ENCODE results near the gene ATP8B2.
"Not testable (repeated sequence)": the region's sequence is repeated elsewhere in the genome, so short reads cannot be mapped to it uniquely, and the experiment has no call there.

ATP8B2 gene

DNA sequence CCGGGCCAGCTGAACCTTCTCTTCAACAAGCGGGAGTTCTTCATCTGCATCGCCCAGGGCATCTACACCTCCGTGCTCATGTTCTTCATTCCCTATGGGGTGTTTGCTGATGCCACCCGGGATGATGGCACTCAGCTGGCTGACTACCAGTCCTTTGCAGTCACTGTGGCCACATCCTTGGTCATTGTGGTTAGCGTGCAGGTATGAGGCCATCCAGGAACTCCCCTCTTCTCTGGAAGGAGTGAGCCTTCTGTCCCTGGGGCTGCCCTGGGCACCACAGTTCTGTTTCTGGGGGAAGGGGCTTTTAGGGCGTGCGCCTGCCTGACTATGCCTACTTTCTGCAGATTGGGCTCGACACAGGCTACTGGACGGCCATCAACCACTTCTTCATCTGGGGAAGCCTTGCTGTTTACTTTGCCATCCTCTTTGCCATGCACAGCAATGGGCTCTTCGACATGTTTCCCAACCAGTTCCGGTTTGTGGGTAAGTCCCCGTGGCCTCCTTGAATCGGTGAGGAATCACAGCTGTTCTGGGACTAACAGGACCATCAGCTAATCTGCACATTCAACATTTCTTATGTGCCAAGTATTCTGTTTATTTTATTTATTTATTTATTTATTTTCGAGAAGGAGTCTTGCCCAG lies 21.1 kb downstream of the ATP8B2 start:
- no peak for DNase-seq

DNA sequence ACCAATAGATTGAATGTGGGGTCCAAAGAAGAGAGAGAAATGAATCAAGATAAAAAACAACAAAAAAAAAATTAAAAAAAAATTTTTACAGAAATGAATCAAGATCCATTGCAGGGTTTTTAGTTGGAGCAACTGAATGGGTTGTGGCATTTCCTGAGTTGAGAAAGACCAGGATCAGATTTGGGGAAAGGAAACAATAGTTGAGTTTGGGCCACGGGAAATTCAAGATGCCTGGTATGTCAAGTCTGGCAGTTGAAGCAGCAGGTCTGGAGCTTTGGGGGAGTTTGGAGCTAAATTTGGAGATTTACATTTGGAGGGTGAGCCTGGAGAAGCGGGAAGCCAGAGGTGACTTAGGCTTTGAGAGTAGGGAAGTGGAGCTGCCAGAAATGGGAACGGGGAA lies 22.6 kb downstream of the ATP8B2 start:
- DNase-seq, result no peak

DNA sequence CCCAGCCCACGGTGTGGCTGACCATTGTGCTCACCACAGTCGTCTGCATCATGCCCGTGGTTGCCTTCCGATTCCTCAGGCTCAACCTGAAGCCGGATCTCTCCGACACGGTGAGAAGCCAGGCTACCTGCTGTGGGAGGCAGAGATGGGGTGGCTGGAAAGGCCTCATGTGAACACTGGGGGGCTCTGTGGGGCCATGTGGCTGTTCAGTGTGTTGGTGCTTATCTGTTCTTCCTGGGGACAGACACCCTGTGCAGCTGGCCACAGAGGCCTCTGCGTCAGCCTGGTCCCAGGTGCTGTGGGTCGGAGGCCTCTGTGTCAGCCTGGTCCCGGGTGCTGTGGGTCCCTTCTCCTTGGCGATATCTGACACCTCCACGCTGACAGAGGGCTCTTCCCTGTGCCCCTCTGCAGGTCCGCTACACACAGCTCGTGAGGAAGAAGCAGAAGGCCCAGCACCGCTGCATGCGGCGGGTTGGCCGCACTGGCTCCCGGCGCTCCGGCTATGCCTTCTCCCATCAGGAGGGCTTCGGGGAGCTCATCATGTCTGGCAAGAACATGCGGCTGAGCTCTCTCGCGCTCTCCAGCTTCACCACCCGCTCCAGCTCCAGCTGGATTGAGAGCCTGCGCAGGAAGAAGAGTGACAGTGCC lies 23.2 kb downstream of the ATP8B2 start:
- peak in 1 of 56 donors; percentile 8 for DNase-seq

DNA sequence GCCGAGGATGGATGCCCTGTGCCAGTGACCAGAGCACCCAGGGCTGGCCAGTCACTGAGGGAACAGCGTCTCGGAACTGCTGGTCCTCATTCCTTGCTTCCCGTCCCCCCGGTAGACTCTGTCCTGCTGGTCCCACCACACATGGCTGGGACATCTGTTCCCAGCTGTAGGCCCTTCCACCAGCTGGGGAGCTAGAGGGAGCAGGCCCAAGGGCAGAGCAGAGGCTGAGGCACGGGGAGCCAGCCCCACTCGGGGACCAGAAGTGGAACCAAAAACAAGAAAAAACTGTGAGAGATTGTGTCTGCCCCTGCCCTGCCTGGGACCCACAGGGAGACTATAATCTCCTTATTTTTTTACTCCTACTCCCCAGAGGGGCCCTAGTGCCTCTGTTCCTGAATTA lies 23.8 kb downstream of the ATP8B2 start:
- no peak for DNase-seq

DNA sequence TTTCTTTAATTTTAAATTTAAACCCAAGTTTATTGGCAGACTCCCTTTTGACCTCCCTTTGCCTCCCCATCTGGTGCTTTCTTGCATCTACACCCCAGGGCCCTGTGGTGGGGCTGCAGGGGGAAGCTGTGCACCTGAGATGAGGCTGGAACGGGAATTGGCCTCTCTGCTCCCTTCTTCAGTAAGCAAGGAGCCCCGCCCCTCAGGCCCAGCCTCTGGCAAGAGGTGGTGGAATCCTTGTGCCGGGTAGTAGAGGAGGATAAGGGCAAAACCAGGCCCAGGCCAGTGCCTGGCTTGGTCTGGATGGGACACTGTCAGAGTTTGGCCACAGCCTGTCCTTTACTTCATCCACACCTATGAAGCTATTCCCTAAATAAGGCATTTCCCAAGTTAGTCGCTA lies 25.1 kb downstream of the ATP8B2 start:
- no peak for DNase-seq

DNA sequence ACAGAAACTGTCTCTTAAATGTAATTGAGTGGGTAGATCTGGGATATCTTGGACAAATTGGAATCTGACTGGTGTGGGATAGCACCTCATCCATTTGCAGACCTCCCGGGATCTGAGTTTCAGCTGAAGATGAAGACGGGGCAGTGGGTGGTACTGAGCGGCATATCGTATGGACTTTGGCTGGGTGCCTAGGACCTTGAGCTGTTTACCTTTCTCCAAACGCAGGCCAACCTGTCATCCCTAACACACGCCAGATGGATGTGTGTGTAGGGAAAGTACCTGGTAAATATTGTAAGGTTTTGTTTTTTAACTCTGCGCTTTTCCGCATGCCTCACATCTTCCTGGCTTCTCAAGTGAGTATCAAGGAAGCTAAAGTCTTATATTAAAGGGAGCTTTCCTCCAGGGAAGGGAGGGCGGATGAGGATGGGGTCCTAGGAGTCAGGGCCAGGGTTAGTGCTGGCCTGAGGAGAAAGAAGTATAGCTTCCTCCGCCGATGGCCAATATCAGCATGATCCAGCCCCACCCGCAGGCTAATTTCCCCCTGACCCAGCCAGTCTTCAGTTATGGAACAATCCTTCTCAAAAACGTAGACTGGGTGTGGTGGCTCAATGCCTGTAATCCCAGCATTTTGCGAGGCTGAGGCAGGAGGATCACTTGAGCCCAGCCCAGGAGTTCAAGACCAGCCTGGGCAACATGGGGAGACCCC lies 26.2 kb downstream of the ATP8B2 start:
- DNase-seq, result no peak

DNA sequence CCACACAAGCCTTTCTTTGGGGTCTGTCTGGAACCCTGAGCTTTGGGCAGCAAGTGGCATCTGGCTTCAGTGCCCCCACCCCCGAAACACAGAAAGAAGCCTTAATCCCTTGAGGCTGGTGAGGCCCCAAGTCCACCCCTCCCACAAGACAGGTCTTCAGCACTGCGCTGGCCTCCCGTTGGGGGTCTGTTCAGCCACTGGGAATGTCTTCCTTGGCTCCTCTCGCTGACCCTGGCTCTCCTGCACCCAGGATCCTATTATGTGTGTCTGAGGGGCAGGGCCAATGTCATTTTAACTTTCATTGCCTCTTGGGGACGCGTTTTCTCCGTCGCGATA lies 26.9 kb downstream of the ATP8B2 start:
- no peak for DNase-seq

DNA sequence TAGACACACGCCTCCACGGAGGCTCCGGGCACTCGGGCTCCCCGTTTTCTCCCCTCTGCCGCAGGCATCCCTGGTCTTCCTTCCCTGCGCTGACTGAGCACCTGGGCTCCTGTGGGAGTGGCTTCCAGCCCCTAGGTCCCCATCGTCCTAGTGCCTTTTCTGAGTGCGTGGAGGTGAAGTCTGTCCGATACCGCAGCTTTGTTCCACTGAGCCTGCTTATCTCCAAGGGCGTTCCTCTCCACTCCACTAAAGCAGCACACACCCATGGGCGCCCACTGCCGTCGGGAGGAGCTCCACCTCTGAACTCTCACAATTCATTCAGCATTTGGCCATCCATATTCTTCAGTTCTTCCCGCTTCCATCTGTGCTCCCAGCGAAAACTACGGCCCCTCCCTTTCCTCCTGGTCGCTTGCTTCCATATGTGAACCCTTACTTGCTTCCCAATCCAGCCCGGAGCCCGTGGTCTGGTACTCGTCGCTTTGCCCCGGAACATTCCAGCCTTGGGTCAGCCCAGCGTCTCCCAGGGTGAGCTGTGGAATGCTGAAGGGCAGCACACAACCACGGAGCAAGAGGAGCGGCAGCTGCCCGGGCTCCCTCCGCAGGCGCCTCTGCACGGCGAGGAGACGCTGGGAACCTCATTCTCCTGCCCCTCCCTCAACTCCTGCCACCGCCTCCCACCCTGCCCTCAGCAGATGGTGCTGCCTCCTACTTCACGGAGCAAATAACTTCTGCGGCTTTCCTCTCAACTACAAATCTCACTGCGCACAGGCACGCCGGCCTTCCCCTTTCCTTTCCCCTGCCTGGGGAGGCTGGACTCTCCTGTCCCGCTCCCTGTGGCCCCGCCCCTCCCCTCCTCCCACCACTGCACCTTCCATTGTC lies 27.5 kb downstream of the ATP8B2 start:
- peak in 25 of 56 donors; percentile 14 to 61 (median 30) for DNase-seq

DNA sequence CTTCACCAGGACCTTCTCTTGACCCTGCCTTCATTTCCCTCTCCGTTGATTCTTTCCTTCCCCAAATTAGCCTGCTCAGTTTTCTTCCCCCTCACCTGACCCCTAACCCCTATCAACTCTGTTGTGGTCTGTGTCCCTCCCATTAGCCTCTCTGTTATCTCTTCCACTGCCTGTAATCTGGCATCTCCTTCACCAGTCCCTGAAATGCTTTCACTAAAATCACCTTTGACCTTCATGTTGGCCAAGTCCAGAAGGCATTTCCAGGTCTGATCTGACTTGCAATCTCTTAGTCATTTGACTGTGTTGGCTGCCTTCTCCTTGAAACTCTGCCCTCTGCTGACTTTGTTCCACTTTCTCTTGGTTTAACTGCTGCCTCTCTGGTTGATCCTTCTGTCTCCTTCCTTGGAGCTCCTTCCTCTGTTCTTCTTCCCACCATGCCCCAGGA lies 28.2 kb downstream of the ATP8B2 start:
- peak in 1 of 56 donors; percentile 15 for DNase-seq

DNA sequence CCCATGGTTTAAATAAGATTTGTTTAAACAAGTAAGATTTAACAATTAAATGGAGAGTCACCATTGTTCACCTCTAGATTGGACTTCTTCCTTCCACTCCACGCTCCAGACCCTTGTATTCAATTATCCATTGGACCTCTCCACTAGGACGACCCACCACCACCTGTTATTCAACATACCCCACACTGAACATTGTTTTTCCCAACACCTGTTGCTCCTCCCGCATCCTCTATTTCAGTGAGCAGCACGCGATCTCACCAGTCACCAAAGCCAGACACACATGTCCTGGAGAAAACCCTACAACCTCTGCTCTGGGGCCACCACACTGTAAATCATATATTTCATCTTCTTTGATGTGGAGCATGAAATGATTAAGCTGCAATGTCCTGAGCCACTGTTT lies 28.6 kb downstream of the ATP8B2 start:
- no peak for DNase-seq

DNA sequence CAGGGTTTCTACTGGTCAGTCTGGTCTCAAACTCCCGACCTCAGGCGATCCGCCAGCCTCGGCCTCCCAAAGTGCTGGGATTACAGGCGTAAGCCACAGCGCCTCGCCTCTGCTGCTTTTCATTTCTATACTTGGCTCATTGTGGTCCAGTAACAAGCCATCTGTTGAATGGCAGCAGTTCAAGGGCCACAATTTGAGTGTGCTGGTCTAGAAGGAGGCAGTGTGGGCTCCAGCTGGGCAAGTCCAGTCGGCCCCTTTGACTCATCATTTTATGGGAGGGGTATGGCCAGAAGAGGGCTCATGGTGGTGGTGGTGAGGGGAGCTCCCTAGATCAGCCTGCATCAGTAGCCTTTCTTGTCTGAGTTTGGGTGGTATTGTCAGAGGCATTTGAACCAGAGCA lies 33.2 kb downstream of the ATP8B2 start:
- no peak for DNase-seq

DNA sequence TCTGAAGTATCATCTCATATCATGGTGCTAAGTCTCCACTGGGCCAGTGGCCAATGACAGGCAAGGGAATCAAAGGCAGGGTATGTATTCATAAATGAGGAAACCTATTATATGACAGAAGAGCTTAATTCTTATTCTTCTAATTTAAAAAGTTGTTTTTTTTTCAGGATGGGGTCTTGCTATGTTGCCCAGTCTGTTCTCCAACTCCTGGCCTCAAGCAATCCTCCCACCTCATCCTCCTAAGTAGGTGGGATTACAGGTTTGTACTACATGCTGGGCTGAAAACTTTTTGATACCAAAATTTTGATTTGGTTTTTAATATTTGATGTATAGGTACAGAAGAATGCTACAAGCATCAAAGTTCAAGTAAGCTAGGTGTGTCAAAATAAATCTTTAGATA lies 35.0 kb downstream of the ATP8B2 start:
- DNase-seq, result no peak

DNA sequence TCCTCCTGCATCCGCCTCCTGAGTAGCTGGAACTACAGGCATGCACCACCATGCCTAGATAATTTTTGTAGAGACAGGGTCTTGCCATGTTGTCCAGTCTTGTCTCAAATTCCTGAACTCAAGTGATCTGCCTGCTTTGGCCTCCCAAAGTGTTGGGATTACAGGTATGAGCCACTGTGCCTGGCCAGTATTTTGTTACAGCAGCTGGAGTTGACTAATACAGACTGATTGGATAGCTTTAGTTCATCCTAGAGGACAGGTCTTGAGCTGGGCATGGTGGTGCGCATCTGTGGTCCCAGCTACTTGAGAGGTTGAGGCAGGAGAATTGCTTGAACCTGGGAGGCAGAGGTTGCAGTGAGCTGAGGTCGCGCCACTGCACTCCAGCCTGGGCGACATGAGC lies 35.6 kb downstream of the ATP8B2 start:
- not testable (repeated sequence) for DNase-seq

DNA sequence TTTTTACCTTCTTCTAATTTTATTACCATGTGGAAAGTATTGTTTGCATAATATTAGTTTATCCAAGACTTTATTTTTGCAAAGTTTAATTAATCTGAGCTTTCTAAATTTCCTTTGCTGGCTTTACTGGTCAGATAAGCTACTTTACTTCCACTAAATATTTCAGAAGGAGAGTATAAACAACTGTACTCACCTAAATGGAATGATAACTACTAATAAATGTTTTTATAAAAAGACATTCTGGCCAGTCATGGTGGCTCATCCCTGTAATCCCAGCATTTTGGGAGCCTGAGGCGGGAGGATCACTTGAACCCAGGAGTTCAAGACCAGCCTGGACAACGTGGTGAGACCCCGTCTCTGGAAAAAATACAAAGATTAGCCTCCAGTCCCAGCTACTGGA lies 36.0 kb downstream of the ATP8B2 start:
- DNase-seq, result no peak

DNA sequence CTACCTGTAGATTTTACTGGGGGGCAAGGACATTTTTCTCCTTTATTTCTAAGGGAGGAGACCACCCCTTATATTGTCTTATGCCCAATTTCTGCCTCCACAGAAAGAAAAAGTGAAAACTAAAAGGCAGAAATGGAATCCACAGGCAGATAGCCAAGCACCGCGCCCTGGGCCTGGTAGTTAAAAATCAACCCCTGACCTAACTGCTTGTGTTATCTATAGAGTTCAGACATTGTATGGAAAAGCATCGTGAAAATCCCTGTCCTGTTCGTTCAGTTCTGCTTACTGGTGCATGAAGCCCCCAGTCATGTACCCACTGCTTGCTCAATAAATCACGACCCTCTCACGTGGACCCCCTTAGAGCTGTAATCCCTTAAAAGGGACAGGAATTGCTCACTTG lies 46.1 kb downstream of the ATP8B2 start:
- DNase-seq, result no peak

DNA sequence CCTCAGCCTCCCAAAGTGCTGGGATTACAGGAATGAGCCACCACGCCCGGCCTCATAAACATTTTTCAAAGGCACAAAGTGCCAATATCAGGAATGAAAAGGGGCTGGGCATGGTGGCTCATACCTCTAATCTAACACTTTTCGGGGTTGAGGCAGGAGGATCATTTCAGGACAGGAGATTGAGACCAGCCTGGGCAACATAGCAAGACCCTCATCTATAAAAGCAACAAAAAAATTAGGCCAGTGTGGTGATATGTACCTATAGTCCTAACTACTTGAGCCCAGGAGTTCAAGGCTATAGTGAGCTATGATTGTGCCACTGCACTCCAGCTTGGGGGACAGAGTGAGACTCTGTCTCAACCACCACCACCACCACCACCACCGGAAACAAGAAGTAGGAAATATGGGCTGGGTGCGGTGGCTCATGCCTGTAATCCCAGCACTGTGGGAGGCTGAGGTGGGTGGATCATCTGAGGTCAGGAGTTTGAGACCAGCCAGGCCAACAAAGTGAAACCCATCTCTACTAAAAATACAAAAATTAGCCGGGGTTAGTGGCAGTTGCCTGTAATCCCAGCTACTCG lies 48.5 kb downstream of the ATP8B2 start:
- not testable (repeated sequence) for DNase-seq

DNA sequence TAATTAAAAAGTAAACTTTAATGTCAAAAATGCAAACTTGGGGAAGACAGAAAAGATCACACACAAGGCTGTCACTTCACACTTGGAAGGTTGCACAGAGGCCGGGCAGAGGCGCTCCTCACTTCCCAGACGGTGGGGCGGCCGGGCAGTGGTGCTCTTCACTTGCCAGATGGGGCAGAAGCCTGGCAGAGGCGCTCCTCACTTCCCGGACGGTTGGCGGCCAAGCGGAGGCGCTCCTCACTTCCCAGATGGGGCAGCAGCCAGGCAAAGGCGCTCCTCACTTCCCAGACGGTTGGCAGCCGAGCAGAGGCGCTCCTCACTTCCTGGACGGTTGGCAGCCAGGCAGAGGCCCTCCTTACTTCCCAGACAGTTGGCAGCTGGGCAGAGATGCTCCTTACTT lies 54.0 kb downstream of the ATP8B2 start:
- DNase-seq, result no peak

DNA sequence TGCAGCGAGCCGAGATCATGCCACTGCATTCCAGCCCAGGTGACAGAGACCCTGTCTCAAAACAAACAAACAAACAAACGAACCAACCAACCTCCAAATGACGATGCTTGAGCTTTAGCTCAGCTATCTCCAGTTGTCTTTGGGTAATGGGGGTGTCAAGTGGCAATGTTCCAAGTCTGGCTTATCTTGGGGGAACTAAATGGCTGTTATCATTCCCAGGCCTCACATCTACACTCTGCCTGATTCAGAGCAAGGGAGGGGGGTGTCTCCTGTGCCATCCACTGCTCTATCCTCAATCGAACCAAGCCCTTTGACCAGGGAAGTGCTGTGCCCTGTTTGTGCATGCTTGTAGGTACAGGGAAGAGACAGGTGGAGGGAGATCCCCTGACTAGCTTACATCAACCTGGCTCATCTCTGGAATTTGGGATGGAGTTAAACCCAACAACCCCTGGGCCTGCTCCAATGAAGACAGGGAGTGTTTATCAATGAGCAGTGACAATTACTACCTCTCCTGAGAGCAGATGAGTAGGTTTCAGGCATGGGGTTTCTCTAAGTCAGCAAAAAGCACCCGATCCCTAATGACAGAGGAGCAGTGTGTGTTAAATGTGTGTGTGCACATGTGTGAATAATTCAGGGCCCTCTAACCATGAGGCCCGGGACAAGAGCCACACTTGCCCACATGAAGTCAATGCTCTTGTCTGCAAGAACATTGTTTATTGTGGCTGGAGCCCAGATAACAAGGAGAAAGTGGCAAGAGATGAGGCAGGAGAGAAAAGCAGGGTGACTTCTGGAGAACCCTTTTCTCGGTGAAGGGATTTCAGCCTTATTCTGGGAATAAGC lies 59.5 kb downstream of the ATP8B2 start:
- DNase-seq, result no peak

DNA sequence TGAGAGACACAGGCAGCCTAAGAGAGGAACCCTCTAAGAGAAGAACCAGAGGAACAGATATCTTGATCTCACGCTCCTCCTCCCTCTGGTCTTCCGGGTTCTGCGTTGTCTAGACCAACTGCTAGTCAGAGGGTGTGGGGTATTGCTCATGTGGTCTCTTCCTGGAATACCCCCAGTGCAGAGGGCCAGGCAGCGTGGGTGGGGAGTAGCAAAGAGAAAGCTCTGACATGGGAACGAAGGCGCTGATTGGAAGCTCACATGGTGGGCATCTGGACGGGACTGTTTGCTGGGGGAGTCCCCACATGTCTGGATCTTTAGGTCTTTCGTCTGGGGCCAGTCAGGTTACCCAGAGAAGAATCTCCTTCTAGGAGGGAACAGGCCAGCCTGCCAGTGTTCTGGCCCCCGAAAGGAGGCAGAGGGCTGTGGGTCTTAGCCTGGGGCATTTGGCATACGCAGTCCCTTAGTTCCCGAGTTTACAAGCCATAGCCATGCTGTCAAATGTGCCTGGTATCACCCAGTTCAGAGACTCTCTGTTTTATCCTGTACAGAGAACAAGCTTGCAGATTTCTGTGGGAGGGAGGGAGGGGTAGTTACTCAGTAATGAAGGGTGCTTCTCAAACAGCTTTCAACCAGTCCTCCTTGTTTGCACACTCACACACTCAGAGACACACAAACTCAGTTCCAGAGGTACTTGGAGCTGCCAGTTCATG lies 61.5 kb downstream of the ATP8B2 start:
- no peak for DNase-seq

All from nucleus accumbens (tissue), 56 donors.